ENCODE results near the gene RABL6.

The RABL6 gene

GRCh38 chr9:136803551-136804508 is 3.9 kb upstream of the RABL6 start:
- TF ChIP-seq, protein P1, sequence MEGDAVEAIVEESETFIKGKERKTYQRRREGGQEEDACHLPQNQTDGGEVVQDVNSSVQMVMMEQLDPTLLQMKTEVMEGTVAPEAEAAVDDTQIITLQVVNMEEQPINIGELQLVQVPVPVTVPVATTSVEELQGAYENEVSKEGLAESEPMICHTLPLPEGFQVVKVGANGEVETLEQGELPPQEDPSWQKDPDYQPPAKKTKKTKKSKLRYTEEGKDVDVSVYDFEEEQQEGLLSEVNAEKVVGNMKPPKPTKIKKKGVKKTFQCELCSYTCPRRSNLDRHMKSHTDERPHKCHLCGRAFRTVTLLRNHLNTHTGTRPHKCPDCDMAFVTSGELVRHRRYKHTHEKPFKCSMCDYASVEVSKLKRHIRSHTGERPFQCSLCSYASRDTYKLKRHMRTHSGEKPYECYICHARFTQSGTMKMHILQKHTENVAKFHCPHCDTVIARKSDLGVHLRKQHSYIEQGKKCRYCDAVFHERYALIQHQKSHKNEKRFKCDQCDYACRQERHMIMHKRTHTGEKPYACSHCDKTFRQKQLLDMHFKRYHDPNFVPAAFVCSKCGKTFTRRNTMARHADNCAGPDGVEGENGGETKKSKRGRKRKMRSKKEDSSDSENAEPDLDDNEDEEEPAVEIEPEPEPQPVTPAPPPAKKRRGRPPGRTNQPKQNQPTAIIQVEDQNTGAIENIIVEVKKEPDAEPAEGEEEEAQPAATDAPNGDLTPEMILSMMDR (conservative IDR thresholded peaks at IDR 0.05): no peak
- TF ChIP-seq ZFX (IDR thresholded peaks at IDR 0.05): no peak
- H3K27ac ChIP-seq: peak overlapping the region; percentile 81

DNA sequence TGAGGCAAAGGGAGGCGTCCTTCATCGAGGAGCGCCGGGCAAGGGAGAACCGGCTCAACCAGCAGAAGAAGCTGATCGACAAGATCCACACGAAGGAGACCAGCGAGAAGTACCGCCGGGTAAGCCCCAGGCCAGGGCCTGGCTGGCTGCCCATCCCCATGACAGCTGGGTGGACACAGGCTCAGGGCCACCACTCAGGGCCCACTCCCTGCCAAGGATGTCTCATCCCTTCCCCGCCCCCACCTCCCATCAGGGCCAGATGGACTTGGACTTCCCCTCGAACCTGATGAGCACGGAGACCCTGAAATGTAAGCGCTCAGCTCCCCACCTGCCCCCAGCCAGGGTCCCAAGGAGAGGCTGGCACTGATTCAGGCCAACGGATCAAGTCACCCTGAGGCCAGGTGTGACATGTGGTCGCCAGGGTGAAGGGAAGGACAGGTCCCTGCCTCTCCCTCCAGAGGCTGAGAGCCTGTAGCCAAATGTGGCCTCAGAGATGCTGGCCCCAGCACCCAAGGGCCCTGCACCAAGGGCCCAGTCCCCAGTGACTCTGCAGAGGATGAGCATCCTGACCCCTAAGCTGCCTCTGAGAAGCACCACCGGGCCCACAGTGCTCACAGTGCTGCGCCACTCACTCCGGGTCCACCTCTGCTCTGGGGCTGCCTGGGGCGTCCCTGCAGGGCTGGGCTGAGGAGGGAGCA is 3.1 kb upstream of the RABL6 start:
- H3K27ac ChIP-seq: peak overlapping the region; percentile 81
- TF ChIP-seq, protein P1 (conservative IDR thresholded peaks at IDR 0.05): no peak
- TF ChIP-seq ZFX (IDR thresholded peaks at IDR 0.05): no peak

DNA sequence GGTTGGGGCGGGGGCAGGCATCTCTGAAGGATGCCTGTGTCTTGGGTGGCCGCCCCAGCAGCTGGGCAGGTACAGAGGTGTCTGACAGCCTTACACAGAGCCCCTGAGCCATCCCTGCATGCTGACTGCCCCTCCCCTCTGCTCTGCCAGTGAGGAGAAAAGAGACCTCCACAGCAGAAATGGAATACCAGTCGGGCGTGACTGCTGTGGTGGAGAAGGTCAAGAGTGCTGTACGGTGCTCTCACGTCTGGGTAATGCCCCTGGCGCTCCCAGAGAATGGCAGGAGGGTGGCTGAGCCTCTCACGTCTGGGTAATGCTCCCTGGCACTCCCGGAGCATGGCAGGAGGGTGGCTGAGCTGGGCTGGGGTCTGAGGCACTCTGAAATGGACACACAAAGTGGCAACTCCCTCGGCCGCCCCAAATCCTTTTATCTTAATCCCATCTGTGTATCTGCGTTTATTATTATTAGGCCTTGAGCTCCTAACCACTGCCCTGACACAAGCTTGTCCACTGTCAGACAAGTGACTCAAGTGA is 2.5 kb upstream of the RABL6 start:
- TF ChIP-seq, protein P1 (conservative IDR thresholded peaks at IDR 0.05): no peak
- no peak for TF ChIP-seq ZFX (IDR thresholded peaks at IDR 0.05)
- peak overlapping the region; percentile 81 for H3K27ac ChIP-seq

DNA sequence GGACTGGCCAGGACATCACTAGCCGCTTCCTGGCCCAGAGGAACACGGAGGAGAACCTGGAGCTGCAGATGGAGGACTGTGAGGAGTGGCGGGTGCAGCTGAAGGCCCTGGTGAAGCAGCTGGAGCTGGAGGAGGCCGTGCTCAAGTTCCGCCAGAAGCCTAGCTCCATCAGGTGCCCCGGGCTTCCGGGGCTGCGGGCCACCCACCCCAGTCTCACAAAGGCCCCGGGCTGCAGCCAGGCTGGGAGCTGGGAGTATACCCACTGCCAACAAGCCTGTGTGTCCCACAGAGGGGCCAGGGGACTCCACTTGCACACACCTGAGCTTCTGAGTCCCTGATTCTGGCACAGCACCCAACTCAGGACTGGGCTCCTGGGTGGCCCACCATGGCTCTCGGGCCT is 1.7 kb upstream of the RABL6 start:
- peak overlapping the region; percentile 97; the same call in 1 of the 2 replicates for H3K27ac ChIP-seq
- TF ChIP-seq, protein P1 (conservative IDR thresholded peaks at IDR 0.05): no peak
- no peak for TF ChIP-seq ZFX (IDR thresholded peaks at IDR 0.05)

- TF ChIP-seq, protein P1 (conservative IDR thresholded peaks at IDR 0.05): no peak
- TF ChIP-seq ZFX (IDR thresholded peaks at IDR 0.05): no peak
- H3K27ac ChIP-seq: peak overlapping the region; percentile 97
Observed at GRCh38 chr9:136806631-136807201, 1.0 kb upstream of the RABL6 start.

- TF ChIP-seq, protein P1 (conservative IDR thresholded peaks at IDR 0.05): no peak
- peak; percentile 82 for TF ChIP-seq ZFX (IDR thresholded peaks at IDR 0.05)
- H3K27ac ChIP-seq: peak overlapping the region; percentile 97
Observed at GRCh38 chr9:136808075-136808805, 492 bp downstream of the RABL6 start.

Measured in C4-2B (cell line).